Keratinocyte (primary cell): Measurements from ENCODE around the gene NLGN4Y.

Experiments
- EZH2 ChIP-seq: IDR thresholded peaks from one replicate; pipeline ENCODE4 v1.6.1; 2012; ENCODE audit warnings: inconsistent platforms, mild to moderate bottlenecking, low read length, moderate library complexity
- TF ChIP-seq, protein P1 (sequence below), 3 experiments: IDR thresholded peaks in 1 of 3; conservative IDR thresholded peaks in 1 of 3; optimal IDR thresholded peaks in 1 of 3; 2 replicates in 2 of 3; 3 replicates in 1 of 3; pipeline versions ENCODE3 to v1.5.1; 2011; ENCODE audit warnings: low read length in 3 of 3, mild to moderate bottlenecking in 3 of 3, moderate library complexity in 2 of 3, control low read depth in 1 of 3, inconsistent platforms in 1 of 3; ENCODE audit not compliant: insufficient read depth in 2 of 3; ENCODE audit errors: extremely low read depth in 1 of 3

DNA sequence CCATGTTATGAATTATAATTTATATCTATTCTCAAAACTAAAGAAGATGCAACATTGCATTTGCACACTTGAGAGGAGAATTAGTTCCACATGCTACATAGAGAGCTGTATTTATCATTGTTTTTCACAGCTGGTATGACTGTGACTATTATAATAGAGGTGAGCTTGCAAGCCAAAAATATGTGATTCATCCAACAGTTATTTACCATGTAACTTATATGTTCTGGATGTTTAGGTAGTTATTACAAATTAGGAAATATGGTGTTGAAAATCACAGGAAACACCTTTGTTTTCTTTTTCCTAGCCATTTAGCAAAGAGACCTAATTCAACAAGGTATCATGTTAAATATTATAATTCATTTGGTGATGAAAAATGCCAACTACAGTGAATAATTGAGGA, 183.8 kb downstream of the NLGN4Y start:
- TF ChIP-seq, protein P1, sequence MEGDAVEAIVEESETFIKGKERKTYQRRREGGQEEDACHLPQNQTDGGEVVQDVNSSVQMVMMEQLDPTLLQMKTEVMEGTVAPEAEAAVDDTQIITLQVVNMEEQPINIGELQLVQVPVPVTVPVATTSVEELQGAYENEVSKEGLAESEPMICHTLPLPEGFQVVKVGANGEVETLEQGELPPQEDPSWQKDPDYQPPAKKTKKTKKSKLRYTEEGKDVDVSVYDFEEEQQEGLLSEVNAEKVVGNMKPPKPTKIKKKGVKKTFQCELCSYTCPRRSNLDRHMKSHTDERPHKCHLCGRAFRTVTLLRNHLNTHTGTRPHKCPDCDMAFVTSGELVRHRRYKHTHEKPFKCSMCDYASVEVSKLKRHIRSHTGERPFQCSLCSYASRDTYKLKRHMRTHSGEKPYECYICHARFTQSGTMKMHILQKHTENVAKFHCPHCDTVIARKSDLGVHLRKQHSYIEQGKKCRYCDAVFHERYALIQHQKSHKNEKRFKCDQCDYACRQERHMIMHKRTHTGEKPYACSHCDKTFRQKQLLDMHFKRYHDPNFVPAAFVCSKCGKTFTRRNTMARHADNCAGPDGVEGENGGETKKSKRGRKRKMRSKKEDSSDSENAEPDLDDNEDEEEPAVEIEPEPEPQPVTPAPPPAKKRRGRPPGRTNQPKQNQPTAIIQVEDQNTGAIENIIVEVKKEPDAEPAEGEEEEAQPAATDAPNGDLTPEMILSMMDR (optimal IDR thresholded peaks at IDR 0.05 in 1 of 3, IDR thresholded peaks at IDR 0.05 in 1 of 3, conservative IDR thresholded peaks at IDR 0.05 in 1 of 3; ENCODE audit: extremely low read depth in 1 of 3, insufficient read depth in 2 of 3, low read length in 3 of 3), result no peak
- no peak for TF ChIP-seq EZH2
